Stimulated activated CD8-positive, alpha-beta memory T cell treated with anti-CD3 and anti-CD28 coated beads, Interleukin-7, amount 100 ng/mL, for 4 hours (primary cell): ENCODE data around the gene SLC7A5.
"Not testable (repeated sequence)": the region's sequence is repeated elsewhere in the genome, so short reads cannot be mapped to it uniquely, and the experiment has no call there.

Experiments used
- DNase-seq, 2 donors: peaks; one replicate each; pipeline ENCODE4 v3.0.0-alpha.2; 2020; ENCODE audit warnings: low read depth in 2 of 2

The SLC7A5 gene

DNA sequence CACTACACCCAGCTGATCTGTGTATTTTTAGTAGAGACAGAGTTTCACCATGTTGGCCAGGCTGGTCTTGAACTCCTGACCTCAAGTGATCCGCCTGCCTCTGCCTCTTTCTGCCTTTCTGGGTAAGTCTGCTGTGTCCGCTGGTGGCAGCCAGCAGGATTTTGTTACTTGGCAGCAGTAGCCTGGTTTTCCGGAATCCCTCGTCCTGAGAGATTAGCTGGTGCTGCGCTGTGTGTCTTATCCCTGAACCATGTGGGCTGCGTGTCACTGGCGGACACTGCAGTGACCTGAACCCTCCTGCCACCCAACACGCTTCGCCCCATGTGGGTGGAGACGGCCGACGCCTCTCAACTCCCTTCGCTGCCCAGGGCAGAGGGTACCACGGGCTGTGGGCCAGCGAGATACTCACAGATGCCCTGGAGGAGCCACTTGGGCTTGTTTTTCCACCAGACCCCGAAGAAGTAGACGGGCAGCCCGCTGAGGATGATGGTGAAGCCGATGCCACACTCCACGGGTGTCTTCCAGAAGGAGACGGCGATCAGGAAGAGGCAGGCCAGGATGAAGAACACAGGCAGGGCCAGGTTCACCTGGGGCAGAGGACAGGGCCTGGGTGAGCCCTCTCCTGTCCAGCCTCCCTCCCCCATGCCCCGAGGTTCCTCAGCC, 35.2 kb downstream of the SLC7A5 start:
- no peak for DNase-seq

DNA sequence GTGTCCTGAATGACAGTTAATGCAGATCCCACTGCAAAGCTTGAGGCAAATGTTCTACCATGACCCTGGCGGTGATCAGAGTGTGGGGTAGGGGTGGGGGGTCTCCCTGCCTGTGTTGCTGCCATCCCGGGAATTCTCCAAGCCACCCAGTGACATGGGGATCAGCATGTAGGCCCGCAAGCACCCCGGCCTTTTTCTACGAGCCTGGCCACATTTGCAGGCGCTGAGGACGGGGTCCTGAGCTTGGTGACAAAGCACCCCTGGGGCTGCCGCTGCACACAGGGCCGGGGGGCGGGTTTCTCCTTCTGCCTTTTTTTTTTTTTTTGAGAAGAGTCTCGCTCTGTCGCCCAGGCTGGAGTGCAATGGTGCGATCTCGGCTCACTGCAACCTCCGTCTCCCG, 35.8 kb downstream of the SLC7A5 start:
- DNase-seq: no peak

DNA sequence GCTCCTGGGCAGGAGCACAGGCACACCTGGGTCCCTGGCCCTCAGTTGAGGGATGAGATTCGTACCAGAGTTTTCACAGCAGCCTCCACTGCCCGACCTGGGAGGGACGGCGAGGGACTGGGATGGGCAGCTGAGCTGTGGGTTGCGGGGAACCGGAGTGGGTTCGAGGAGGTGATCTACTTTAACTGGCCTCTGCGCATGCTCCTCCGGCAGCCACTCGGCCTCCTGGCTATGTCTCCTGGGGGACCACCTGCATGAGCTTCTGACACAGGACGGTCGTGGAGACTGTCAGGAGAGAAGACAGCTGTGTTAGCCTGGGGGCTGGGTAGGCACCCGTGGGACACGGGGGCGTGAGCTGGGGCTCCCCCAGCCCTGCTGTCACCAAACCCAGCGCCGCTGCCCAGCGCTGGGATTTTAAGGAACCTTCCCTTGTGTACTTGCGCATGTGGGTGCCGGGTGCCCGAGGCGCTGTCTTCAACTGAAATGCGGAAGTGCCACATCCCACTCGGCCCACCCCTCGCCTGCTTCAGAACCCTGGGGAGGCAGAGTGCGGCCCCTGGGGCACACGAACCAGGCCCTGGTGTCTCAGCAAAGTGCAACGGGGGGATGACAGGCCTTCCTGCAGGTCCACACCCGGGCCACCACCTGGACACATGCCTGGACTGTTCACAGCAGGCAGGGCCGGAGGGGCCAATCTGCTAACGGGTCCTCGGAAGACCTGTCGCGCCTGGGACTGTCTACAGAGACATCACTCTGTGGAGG, 36.4 kb downstream of the SLC7A5 start:
- no peak for DNase-seq

DNA sequence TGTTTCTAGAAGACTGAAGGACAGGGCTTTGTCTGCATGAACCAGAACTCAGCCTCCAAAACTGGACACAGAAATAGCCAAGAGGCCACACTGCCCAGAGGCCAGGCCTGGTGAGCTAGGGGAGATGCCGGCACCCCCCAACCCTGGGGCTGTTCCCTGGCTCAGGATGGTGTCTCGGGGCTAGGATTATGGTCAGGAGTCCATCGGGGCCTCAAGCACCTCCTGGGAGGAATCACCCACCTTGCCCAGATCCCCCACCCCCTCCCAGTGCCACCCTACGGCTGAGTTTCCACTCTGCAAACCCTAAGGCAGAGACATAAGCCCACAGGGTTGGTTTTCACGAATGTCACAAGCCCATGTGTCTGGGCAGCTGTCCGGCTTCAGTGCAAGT, 37.2 kb downstream of the SLC7A5 start:
- no peak for DNase-seq

DNA sequence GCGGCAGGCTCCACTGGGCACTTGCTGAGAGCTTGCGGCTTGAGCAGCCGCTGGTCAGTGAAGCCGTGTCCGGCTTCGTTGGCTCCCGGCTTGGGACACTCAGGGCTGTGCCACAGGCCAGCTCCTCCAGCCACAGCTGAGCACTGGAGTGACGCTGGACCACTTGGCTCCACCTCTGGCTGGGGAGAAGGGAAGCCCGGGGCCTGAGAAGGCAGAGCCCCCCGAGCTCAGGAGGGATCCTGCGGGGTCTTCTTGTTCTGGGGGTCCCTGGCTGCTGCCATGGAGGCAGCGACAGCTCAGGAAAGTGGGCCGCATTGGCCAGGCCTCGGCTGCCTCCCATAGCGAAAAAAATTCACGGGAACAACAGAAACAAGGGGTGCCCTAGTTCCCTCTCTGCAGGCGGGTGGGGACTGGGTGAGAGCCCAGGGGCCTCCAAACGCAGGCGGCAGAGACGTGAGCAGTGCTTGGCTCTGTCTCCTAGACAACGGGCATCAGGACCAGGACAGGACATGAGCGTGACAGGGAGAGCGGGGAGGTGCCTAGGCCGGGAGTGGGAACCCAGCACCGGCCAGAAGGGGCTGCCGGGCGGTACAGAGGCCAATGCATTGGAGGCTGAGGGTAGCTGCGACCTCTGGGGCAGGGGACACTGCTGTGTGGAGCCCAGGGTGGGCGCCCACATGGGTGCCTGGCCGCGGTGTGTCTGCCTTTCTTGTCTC, 37.7 kb downstream of the SLC7A5 start:
- DNase-seq: no peak

DNA sequence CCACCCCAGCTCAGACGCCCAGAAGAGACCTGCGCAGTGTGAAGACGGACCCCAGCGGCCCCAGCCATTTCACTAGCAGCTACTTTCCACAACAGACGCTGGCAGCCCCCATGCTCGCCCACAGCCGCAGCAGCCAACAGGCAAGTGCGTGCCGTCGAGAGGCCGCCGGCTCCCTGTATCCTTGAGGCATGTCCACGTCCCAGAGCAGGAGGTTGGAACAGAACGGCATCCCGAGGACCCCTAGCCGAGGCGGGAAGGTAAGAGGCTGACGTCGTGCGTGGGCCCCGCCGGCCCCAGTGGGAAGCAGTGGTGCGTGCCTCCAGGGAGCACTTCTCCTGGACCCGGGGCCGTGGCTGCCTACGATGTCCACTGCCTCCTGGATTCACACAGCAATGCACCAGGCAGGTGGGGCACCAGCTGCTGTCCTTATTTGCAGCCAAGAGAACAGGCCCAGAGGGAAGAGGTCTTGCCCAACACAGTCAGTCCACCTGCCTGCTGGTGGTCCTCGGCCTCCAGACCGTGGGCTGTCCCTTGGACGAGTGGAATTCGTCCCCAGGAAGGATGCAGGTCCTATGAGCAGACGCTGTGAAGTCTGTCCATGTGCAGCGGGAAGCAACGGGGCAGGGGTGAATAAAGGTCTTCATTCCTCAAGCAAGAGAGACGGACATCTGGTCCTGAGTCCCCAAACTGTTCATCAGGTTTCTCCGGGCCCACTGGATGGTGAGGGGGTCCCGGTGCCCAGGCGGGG, 38.5 kb downstream of the SLC7A5 start:
- no peak for DNase-seq

DNA sequence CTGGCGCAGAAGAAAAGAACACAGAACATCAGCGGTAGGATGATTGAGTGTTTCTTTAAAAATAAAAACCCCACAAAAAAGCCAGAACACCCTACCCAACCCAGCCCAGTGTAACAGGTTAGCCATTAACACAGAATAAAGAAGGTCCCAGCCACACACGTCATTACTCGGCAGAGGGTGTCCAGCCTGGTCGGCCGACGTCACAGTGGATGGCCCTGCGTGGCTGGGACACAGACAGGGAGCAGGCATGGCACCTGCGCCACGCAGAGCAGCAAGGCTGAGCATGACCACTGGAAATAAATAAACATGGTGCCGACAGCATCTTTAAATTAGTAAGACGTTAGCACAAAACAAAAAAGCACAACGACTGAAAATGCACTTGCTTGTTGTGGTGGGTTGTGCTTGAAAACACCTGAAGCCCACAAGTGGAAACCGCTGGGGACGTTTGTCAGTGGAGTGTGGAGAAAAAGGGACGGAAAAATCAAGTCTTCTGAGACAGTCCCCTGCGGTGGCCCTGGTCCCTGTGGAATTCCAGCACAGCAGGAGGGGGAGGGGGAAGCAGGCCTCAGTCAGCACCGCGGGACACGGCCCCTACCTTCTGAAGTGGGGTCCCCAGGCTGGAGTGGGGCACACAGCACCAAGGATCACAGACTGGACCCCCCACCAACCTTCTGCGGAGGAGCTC, 39.2 kb downstream of the SLC7A5 start:
- no peak for DNase-seq

DNA sequence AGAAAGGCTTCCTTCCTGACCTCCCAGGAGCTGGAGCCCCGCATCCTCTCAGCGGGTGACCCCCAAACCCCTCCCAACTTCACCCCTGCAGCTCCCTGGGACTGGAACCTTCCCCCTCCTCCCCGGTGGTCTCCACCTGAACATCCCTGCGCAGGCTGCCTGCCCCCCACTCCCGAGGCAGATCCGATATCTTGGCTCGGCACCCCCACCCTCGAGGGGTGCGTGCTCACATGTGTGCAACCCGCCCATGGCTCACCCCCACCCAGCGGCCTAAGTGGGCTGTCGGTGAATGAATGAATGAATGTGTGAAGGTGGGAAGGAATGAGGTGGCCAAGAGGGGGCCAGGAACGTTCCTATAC, 39.7 kb downstream of the SLC7A5 start:
- no peak for DNase-seq

DNA sequence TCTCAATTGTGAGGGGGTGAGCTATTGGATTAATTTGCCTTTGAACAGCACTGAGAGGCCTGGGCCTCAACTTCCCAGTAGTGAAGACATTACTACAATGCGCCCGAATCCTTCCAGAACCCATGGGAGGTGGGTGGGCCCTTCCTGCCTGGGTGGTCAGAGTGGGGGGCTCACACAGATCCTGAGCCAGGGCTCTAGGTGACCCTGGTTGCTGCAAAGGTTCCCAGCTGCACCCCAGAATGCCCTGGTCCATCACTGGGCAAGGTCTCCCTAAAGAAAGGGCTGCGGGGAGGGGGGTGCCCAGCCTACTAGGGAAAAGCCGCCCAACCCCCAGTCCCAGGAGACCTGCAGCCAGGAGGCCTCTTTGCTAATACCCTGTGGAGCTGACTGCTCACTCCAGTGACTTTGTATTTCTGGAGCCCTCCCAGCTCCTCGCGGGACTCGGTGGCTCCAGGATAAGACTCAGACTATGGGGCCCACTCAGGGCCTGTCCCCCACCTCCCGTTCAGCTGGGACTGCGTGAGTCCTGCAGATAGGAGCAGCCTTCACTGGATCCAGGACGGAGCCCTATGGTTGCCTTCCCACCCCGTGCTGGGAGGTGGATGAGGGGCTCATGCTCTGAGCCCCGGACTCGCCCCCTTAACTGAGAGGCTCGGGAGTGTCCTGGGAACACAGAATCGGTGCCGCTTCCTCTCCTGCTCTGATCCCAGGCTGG, 40.2 kb downstream of the SLC7A5 start:
- no peak for DNase-seq

DNA sequence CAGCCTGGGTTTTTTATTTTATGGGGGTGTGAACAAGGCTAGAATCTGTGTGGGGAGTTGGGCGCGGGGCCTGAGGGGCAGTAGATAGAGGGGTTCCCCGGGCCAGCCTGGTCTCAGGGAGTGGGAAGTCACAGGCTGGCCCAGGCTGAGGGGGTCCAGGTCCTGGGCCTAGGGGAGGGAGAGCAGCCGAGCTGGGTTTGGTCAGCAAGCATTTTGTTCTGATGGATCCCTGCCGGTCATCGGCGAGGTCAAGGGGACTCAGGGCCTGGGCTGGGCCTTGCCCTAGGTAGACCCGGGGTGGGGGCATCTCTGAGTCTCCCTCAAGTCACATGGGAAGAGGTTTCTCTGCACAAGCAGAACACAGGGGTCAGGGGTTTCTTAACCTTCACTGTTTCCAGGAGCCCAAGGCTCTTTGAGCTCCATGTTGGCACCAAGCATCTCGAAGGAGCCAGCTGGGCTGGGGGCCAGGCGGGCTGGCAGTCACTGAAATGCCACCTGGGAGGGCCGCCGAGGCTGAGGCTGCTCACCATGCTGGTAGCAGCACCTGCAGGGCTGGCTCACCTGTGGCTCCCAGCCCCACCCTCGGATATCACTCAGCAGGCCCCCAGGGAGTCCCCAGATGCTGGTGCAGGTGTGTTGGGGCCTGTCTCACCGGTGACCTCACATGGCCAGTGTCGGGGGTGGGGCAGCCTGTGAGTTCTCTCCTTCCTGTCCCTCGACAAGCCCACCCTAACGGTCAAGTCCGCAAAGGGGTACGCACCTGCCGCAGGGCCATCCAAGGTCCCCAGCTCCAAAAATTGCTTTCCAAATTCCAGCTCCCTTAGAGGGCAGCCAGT, 41.0 kb downstream of the SLC7A5 start:
- DNase-seq: no peak

DNA sequence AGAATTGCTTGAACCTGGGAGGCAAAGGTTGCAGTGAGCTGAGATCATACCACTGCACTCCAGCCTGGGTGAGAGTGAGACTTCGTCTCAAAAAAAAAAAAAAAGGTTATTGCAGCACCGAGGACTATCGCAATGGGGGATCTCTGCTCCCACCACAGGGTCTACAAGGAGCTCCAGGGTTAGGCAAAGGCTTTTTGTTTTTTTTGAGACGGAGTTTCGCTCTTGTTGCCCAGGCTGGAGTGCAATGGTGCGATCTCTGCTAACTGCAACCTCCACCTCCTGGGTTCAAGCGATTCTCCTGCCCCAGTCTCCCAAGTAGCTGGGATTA, 41.8 kb downstream of the SLC7A5 start:
- not testable (repeated sequence) for DNase-seq

DNA sequence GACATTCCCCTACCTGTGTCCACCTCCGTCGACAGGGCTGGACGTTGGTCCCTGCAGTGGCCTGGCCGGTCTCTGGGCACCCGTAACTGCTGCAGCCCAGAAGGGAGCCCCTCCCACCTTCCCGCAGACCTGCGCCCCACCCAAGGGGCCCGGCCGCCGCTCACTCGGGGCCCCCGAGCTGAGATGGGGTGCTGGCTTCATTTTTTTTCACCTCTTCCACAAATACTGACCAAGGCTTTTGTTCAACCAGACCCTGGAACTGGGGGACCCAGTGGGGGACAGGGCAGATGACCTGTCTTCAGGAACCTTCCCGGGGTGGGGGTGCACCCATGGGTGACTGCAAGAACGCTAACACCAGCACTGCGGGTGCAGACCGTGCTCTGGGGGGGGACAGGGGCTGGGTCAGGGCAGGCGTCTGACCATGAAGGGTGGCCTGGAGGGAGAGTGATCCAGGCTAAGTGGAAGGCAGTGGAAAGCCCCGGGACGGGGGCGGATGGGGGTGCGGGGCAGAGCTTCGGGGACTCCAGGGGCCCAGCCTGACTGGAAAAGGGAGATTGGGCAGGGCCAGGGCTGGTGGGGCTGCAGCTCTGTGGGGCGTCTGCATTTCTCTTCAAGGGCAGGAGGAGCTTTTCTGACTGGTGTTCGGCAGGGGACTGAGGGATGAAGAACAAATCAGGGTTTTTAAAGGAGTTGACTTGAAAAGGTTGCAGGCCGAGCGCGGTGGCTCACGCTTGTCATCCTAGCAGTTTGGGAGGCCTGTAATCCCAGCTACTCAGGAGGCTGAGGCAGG, 42.3 kb downstream of the SLC7A5 start:
- DNase-seq: no peak

DNA sequence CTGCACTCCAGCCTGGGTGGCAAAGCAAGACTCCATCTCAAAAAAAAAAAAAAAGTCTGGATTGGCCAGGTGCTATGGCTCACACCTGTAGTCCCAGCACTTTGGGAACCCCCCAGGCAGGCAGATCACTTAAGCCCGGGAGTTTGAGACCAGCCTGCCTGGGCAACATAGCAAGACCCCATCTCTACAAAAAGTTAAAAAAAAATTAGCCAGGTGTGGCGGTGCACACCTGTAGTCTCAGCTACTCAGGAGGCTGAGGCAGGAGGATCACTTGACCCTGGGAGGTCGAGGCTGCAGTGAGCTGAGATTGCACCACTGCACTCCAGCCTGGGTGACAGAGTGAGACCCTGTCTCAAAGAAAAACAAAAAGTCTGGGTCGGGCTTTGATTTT, 42.9 kb downstream of the SLC7A5 start:
- not testable (repeated sequence) for DNase-seq

DNA sequence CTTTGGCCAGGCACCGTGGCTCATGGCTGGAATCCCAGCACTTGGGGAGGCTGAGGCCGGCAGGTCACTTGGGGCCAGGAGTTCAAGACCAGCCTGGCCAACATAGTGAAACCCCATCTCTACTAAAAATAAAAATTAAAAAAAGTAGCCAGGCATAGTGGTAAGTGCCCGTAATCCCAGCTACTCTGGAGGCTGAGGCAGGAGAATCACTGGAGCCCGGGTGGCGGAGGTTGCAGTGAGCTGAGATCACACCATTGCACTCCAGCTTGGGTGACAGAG, 43.5 kb downstream of the SLC7A5 start:
- not testable (repeated sequence) for DNase-seq

DNA sequence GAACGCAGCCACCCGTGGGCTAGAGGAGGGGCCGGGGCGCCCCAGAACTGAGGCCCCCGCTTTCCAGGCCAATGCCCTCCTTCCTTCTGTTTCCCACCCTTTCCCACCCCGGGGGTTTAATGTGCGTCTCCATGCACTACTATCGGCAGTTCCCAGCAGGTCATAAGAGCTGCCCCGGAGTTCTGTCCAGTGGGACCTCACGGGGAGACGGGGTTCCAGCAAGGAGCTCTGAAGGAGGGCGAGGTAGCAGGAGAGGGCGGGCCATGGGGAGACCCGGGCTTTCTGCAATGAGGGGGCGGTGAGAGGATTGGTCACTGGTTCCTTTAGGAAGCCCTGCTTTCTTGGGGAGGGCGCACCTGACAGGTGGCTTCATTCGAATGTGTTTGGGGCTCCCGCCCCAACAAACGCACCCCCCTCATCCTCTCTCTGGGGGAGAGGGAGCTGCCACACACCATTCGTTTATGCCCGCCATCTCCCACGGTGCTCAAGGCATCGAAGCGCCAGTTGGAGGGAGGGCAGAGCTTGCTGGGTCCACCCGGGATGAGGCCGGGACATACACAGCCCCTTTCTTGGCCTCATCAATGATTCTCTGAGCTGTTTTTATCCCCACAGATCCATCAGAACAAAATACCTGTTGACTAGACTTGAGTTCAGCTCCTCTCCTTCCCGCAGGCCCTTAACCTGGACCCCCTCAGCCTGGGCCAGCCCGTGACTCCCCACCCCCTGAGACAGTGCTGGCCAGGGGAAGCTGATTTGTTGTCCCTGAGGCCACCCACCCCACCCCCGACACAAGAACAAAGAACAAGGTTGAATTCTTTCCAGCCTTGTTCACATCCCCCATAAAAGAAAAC, 44.1 kb downstream of the SLC7A5 start:
- no peak for DNase-seq

DNA sequence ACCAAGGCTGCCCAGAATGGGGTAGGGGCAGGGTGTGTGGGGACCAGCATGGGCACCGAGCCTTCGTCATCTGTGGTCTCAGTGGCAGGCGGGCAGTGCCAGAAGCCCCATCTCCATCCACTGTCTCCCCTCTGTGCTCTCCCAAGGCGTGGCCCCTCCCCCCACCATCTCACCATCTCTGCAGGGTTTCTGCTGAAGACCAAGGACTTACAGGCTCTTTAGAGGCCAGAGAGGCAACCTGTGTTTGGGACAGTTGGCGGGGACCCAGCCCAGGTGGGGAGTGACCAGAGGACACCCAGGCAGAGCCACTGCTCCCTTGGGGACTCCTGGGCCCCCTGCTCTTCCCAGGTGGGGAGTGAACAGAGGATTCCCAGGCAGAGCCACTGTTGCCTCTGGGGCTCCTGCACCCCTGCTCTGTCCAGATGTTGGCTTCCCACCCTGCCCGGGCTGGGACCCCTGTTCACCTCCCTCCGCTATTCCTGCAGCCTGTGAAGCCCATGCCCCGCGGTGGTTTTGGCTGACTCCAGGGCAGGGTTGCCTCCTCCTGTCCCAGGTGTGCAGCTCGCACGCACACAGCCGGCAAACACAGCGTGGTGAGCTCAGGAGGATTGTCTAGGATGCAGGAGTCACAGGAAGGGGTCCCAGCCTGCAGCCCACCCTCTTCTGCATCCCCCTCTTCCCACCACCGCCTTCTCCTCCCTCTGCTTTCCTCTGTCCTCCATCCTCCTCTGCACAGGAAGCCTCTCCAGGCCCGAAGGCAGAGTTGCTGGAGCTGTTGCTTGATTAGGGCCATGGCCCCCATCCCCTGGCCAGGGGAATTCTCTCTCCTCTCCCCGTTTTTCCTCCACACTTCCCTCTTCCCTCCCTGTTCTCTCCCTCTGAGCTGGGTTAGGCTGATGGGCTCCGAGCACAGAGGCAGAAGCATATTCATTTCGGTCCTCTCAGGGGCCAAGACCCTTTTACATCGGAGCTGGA, 45.0 kb downstream of the SLC7A5 start:
- no peak for DNase-seq

DNA sequence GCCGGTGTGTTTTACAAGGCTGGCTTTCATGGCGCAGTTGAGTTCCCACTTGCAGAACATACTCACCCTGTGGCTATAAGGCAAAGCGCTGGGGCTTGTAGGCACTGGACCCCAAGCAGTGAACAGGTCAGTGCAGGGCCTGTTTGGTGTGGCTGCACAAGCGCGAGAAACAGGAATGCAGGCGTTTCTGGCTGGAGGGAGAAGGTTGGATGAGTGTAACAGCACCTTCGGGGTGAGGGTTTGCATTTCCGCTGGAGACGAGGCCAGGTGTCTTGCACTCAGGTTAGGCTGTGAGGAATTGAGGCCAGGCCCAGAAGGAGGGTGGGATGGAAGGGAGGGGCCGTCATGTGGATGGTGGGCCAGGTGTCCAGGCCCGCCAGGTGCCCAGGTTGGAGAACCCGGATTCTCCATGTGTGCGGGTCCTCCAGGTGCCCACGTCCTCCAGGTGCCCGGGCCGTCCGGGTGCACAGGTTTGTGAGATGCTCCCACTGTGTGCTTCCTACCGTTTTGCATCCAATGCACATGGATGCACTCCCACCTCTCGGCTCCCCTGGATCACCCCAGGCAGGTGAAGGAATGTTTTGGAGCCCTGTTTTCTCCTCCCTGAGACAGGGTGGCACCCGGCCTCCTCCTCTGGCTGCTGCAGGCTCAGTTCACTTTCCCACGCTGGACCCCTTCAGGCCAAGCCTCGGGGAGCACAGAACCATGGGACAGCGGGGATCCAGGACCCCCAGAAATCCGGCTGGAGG, 46.0 kb downstream of the SLC7A5 start:
- no peak for DNase-seq
